GM21529 (cell line): ENCODE measurements around the gene TCF7.

Source experiments
- ATAC-seq: cut with Tn5 transposase; IDR thresholded peaks from one replicate; pipeline ENCODE4 v1.9.1; 2021; ENCODE audit not compliant: unreplicated experiment

Gene TCF7

DNA sequence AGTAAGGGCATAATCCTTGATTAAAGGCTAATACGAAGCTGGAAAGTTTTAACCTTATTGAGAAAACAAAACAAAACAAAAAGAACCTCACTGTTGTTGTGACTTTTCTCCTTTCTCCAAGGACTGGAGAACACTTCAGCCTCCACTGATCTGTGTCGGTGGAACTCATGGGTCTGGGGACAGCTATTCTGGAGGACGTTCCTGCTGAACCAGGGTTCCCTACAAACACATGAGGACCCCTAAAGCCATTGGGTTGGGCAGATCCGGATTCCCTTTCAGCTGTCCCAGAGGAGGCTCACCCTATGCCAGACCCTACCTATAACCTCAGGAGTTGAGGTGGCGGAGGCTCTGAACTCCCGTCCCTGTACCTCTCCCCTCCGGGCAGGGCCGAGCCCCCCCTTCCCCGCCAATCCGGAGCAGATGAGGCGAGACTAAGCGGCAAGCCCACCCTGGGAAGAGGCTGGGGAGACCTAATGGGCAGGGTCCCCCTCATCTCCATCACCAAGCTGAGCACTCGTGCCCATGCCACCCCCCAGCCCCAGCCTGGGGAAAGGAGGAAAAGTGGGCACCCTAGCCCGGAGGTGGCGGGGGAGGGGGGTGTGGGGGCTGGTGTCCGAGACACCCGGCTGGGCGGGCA, 1.6 kb upstream of the TCF7 start:
- no peak for ATAC-seq

DNA sequence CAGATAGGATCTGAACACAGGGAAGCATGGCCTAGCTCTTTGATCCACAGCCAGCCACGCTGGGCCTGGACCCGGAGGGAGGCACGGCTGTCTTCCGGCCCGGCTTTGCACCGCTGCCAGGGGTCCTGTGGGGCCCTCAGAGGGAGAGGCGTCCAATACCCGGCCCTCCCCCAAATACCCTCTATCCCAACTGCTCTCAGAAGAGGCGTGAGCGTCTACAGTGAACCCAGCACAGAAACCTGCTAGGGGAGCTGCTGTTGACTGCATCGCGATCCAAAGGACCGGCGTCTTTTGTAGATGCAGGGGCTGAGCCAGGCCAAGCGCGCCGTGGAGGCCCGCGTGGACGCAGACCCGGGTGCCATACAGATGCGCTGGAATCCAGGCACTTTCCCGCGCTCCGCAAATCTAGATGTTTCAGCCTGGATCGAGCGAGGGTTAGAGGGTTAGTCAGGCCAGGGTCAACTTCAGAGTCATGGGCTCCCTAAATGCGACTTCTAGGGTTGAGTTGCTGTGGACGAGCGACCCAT, 1.1 kb upstream of the TCF7 start:
- ATAC-seq = no peak

DNA sequence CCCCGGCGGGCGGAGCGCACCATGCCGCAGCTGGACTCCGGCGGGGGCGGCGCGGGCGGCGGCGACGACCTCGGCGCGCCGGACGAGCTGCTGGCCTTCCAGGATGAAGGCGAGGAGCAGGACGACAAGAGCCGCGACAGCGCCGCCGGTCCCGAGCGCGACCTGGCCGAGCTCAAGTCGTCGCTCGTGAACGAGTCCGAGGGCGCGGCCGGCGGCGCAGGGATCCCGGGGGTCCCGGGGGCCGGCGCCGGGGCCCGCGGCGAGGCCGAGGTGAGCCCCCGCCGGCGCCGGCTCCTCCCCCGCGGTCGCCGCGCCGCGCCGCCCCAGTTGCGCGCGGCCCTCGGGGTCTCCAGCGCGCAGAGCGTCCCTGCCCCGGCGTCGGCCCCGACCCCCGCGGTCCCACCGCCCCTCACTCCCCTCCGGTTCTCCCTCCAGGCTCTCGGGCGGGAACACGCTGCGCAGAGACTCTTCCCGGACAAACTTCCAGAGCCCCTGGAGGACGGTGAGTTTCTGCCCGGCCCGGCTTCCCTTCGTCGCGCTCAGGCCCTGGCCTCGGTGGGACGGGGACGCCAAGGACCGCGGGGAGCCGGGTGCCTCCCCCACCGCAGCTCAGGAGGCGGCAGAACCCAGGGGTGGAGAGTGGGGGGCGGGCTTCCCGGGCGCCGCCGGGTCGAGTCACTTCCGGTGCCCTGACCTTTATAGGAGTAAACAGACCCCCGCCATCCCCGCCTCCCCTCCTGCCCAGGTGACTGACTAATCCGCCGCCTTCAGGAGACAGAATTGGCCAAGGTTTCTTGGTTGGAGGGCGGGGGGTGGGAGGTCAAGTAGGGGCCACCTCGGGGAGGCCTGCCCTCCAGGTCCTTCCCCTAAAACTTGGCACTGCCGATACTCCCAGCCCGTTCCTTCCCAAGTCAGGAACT, 665 bp downstream of the TCF7 start:
- peak; percentile 10 for ATAC-seq

DNA sequence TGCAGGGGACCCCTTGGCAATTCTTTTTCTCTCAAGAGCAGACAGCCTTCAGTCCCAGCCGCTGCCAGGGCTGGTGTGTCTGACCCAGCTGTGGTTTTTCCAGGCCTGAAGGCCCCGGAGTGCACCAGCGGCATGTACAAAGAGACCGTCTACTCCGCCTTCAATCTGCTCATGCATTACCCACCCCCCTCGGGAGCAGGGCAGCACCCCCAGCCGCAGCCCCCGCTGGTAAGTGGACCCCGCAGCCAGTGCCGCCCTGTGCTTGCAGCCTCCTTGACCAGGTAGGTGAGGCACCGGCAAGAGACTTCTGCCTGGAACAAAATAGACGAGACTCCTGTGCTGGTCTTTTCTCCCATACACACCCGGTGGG, 1.3 kb downstream of the TCF7 start:
- no peak for ATAC-seq

DNA sequence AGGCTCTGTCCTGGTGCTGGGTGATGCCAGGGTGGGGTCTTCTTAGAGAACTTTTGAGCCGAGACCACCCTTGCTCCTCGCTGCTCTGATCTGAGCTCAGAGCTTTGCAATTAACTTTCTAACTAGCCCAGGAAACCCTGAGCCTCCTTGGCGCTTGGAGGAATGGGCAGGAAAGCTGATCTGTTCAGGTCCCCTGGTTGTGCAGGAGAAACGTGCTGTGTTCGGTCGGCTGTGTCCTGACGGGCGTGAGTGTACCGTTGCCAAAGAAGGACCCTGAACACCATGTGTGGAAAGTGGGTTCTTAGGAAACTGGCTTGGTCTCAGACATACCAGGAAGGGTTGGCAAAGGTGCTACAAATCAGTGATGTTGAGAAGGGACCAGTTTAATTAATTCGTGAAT, 1.8 kb downstream of the TCF7 start:
- no peak for ATAC-seq

DNA sequence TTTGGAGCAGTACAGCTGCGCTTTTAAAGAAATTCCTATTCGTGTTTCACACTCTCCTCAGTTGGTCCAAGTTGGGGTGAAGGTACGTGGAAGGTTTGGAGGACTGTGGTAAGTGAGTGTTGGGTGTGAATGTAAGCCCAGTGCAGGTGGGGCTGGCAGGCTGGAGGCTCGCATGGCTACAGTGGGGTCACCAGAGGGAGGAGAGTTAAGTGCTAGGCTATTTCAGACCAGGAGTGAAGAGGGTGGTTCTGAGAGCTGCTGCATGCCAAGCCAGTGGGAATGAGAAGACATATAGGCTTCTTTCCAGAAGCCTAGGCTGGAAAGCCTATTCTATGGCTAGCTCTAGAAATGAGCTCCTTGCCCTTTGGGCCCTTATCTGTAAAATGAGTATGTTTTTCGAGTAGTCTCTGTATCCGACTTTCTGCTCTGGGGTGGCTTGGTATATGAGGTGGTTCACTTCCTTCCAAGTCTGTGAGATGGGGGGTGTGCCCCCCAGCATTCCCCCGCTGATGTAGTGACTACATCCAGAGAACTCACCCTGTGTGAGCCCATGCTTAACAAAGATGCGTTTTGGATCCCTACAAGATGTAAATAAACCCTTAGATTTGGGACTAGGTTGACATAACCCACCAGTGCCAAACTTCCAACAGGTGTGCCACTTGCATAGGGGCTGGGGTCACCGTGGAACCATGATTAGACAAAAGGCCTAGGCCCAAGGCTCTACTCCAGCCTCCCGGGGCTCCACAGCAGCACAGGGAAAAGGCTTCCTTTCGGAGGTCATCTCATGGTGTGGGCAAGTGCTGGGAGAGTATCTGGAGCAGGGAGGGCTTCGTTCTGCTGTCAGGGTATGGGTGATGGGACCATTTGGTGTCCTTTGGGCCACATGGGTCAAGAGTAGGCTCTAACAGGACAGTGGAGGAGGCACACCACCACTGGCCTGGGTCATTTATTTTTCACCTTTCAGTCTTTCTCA, 2.6 kb downstream of the TCF7 start:
- no peak for ATAC-seq

DNA sequence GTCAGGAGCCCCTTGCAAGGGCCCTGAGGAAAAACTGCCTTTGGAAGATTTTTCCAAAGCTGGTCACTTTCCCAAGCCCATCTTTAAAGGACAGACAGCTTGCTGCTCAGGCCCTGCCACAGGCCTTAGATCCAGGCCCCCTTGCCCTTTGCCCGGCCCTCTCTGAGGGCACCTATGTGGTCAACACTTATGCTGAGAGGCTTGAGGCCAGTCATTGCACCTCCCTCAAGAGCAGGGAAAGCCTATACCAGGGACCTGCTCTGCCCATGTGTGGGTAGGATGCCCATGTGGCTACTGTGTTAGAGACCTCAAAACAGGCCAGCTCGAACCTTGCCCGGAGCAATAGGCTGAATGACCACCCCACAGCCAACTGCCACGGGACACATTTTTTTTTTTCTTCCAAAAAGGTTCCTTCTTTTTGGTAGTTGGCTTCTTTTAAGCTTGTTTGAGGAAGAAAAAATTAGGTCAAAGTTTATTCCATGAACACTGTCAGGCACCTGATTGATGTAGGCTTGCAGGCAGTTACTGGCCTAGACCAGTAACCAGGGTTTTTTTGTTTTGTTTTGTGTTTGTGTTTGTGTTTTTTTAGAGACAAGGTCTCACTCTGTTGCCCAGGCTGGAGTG, 3.8 kb downstream of the TCF7 start:
- no peak for ATAC-seq

DNA sequence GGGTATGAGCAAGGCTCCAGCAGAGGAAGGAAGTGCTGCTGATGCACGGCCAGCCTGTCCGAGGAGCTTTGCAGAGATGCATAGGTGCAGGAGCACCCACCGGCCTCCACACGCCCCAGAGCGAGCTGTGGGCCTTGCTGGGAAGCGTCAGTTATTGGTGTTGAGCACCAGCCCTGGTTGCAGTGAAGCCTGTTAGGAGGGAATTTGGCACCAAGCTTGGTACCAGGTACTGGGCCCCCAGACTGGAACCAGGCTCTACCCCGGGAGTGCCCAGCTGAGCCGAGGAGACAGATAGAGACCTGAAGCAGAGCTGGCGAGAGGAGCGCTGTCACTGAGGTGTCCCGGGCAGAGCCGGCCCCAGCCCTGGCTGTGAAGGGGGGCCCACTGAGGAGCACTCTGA, 5.2 kb downstream of the TCF7 start:
- no peak for ATAC-seq

DNA sequence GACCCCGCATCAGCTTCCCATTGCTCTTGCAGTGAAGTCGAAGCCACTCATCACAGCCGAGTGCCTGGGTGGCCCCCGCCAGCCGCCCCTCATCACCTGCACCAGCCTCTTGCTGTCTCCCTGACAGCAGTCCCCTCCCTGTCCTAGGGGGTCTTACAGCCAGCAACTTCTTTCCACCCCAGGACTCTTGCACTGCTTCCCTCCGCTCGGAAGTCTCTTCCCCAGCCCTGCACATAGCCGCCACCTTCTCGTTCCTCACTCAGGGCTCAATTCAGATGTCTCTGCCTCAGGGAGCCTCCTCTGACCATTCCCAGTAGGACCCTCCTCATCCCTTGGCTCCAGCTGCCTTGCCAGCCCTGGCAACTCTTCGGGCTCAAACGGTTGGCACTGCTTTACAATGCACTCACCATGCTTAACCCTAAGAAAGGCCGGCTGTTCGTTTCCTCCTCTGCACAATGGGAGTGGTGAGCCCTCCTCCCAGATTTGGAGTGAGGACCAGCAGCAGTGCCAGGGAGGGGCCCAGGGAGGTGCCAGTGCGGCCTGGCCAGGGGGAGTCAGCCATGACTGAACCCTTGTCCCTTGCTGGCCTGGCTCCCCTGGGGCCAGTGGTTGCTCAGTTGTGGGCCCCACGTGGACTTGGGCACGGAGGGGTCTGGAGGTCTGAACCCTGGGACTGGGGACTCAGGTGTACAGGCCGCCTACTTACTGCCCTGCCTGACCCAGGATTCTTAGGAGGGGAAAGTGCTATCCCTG, 6.1 kb downstream of the TCF7 start:
- no peak for ATAC-seq

DNA sequence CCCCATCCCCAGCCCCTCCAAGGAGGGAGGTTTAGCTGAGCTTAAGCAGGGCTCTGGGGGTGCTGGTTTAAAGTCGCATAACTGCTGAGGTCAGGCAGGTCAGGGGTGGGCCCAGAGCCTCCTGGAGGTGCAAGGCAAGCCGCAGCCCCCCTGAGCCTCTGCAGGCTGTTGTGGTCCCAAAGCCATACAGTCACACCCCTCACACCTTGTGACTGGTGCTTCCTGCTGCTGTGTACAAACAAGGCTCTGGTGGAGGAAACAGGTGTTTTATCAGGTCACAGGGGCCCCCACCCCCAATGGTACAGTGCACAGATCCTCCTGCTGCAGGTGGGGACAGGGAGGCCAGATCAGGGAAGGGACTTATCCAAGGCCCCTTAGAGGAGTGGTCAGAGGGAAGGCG, 8.0 kb downstream of the TCF7 start:
- ATAC-seq = no peak

DNA sequence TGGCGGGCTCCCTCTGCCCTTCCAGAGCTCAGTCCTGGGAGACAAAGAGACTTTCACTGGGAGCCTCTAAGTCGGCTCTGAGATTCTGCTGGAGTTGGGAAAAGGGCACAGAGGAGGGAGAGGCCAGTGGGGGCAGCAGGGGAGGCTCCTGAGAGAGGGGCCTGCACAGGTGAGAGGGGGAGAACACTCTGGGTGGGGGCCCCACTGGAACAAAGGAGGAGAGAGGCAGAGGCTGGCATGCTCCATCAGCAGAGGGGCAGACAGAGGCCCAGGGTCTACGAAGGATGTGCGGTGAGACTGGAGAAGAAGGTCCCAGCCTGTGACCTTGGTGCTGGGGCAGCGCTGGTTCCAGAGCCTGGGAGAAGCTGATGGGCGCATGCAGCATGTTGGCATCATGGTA, 8.9 kb downstream of the TCF7 start:
- no peak for ATAC-seq

DNA sequence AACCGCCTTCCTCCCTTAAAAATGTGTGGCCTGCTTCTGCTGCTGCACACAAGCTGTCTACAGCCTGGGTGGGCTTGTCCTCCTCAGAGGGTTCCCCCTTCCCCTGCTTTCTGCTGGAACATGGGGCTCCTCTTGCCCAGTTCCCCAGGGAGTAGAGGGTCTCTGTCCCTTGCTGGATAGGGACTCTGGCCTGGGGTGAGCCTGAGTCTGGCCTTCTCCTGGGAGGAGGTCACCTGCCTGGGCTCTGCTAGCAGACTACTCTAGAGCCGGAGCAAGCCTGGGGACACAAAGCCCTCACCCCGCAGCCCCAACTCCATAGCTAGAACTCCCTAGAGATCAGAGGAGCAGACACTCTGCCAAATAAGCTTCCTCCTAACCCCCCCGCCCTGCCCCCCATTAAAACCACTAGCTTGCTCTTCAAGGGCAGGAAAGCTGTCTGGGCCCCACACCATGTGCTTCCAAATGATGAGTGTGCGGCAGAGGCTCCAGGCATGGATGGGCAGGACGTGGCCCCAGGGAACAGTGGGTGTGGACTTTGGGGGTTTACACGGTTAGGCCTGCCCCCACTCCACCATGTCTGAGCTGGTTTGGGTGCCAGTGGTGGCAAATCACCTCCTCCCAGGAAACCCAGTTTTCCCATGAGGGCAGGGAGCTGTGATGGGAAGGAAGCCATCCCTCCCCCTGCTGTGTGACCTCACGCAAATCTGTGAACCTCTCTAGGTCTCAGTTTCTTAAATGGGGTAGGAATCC, 10.0 kb downstream of the TCF7 start:
- ATAC-seq = no peak

DNA sequence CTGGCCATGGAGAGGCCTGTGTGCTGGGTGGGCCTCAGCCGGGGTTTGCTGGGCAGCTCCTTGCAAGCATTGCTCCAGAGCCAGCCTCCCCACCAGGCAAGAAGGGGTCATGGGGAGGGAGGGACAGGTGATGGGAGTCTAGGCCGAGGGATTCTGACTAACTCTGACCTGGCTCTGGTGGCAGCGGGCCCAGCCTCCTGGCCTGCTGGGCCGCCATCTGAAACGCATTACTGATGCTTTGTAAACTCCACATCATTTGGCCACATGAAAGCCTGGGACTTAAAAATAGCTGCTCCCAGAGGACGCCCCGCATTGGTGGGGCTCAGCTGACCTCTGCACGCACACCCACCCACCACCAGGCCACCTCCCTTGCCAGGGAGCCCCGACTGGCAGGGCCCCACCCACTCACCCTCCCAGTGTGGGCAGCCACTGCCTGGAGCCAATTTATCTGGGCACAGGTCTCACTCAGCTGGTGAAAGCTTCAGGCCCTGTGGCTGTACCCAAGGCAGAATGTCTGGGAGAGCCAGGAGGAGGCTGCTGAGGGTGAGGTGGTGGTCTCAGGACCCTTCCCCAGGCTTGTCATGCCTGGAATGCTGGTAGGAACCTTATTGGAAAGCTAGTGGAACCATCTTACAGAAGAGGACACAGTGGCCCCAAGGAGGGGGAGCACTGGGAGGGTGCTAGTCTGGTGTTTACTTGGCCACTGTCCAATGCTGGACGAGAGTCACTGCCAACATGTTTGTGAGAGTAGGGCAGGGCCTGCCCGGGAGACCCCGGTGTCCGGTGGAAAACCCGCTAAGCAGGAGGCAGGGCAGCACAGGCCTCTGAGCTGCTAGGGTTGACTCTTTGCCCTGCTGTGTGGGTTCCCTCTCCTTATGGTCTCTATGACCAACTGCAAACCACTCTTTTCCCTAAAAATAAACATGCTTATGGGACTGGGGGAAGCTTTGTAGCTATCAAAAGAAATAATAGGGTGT, 10.8 kb downstream of the TCF7 start:
- ATAC-seq = no peak

DNA sequence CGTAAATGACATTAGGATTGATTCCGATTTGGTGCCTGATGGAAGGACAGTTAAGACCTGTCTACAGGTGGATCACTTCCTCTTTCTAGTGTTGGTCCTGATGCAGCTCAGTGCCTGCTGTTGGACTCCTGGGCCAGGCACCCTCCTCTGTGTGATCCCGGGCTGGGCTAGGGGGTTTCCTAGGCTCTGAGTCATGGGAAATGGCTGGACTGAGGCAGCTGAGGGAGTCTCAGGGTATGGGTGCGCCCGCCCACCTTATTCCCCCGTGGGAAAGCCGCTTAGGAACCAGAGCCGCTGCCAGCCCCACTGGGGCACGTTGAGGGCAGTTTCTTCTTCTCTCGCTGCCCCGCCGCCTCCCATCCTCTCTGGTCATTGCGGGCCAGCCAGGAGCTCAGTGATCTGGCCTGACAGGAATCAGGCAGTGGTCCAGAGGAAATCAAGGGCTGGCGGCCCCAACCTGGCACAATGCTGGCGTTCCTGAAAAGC, 12.9 kb downstream of the TCF7 start:
- ATAC-seq = peak; percentile 53

DNA sequence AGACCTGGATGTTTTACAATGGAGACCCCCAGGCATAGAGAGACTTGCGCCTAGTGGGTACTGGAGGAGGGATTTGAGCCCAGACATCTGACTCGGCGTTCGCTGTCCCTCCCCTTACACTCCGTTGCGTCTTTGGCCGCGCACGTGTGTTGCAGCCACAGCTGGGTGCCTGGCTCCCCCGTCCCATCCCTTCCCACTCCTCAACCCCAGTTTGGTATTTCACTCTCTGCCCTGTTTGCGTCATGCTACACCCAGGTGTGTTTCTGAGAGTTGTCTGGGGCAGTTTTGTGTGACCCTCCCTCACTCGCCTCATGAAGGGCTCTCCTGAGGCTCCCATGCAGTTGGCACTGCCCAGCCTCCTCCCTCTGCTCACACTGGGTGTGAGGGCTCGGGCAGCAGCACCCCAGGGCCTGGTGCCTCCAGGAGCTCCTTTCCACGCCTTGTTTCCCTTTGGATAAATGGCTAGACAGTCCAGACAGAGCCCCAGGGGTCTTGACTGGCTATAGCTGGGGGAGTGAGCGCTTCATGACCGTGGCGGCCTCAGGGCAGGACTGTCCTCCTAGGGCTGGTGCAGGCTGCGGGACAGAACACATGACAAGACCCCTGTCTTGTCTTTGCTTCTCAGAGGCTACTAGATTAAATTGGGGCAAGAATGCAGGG, 13.6 kb downstream of the TCF7 start:
- ATAC-seq = no peak

DNA sequence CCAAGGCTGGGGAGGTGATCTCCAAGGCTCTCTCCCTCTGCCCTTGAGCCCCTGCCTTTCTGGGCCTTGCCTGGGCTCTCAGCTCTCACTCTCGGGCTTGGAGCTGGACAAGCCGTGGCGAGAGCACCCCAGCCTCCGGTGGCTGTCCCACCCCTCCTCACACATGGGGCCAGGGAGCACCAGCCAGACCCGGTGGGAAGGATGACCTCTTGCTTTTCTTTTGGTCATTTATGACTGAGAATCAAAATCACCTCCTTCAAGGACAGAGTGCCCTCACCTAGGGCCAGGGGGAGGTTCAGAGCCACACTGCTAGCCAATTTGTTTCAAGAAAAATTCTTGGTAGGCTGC, 14.1 kb downstream of the TCF7 start:
- no peak for ATAC-seq

DNA sequence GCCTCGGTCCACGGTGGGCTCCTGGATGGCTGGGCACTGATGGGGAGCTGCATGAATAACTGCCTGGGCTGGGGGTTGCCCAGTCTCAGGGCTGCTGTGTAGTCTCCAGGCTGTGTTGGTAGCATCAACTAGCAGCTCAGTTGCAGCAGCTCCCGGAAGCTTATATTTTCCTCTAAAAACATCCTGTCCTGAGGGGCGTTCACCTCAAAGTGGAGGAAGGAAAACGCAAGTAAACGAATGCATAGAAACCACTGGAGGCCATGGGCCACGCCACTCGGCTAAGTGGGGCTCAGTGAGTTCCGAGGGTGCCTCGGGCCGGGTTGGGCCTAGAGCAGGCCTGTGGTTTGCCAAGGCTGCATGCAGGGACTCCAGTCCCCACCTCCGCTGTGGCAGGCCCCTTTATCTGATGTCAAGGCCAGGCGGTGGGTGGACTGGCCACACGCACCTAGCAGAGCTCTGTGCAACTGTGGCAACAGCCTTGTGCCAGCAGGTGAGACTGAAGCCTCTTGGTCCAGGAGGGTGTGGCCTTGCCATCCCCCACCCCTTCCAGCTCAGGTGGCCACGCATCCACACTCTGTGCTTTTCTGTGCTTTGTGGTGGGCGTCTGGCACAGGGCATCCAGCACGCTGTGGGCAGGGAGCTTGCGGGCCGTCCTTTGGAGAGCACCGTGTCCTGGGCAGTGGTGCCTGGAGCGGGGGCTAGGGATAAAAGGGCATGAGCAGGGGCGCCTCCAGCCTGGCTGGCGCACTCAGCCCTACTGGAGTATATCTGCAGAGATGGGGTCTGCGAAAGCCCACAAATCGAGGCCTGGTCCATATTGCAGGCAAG, 15.1 kb downstream of the TCF7 start:
- ATAC-seq = no peak
